GM21825 (cell line): ENCODE data around the gene B3GAT1.

ENCODE experiments used
- ATAC-seq: cut with Tn5 transposase; IDR thresholded peaks from one replicate; pipeline ENCODE4 v1.9.1; 2021; ENCODE audit warnings: mild to moderate bottlenecking, moderate library complexity; ENCODE audit not compliant: unreplicated experiment

Gene B3GAT1

DNA sequence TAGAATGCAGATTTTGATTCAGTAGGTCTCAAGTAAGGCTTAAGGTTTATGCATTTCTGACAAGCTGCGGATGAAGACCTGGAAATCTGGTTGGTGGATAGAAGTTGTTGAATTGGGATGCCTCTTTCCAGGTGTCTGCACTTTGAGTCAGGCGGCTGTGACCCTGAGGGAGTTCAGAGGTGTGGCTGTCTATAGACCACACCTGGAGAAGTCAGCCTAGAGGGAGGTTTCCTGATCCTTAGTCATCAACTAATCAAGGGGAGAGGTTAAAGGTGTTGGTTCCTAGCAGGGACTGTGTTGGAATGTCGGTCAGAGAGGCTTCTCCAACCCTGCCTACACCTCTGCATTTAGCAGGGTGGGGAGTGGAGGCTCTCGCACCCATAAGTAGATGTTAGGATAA is 72.3 kb downstream of the B3GAT1 start:
- ATAC-seq = no peak

DNA sequence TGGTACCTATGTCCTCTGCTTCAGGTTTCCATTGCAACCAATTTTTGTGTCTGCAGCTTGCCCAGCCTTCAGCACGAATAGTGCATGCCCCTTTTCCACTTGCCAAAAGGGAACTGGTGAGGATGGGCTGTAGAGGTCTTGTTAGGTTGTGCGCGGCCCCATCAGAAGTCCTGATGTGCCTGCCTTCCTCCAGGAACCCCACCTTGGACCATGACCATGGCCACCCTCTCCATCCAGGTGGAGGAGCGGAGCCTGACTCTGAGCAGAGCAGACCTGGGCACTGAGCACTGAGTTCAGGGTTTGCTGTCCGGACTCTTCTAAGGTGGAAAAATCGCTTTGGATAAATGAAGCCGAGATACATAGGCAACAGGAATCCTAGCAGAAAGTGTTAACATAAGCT is 73.4 kb downstream of the B3GAT1 start:
- ATAC-seq = no peak

DNA sequence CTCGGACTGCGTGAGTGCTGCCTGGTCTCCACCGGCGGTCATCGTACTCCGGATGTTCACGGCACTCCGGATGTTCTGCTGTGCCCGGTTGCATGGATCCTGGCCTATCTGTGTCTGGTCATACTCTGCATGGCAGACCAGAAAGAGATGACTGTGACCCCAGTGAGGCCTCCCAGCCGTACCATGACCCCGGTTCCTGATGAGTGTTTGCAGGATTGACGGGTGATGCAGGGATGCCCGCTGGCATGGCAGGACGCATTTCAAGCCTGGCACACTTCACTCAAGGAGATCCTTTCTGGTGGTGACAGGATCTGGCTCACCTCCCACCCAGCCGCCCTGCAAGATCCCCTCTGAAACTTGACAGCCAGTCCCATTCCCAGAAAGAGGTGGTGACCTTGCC is 74.0 kb downstream of the B3GAT1 start:
- no peak for ATAC-seq

DNA sequence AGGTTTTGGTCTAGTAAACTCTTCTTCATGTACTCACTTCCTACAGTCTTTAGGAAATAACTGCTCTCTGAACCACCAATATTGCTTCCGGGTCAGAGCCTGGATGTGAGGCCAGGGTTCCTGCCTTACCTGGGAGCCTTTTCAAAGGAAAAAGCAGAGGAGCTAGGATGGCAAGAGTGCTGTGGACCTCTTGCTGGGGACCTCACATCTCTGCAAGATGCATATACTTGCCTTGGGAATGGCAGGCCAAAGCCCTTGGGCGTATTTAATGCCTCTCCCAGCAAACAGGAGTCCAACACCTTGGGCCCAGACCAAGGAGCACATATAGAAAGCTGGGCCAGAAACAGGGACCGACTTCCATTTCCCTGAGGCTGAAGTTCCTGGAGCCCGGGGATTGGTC is 75.0 kb downstream of the B3GAT1 start:
- no peak for ATAC-seq

DNA sequence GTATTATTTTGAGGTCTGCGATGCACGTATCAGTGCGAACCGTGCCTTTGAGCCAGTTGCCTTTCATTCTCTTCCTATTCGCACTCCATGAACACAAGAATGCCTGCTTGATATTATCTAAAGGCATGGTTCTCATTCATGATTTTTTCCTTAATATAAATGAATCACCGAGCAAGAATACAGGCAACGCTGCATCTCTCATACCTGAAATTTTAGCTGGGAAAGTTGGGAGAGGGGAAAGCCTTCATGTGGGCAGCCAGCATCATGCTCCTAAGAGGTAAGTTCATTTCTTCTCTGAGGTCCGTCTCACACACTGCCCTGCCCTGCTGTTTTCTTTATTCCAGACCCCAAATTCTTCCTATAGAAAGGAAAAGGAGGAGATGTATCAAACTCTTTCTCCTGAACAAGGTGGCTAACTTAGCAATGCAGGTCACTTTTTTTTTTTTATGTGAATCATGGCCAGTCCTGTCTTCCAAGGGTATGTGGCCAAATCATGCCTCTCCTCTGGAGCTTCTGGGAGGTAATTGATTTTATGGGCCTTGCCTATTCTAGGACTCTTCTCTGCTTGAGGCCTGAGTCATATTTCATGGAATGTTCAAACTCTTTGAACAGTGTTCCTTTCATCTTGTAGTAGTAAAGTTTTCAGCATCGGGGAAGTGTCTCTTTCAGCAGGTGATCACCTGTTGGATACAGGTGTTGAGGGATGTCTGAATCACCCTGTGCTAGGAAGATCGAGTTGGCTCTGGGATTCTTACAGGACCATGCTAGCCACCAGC is 77.1 kb downstream of the B3GAT1 start:
- no peak for ATAC-seq

DNA sequence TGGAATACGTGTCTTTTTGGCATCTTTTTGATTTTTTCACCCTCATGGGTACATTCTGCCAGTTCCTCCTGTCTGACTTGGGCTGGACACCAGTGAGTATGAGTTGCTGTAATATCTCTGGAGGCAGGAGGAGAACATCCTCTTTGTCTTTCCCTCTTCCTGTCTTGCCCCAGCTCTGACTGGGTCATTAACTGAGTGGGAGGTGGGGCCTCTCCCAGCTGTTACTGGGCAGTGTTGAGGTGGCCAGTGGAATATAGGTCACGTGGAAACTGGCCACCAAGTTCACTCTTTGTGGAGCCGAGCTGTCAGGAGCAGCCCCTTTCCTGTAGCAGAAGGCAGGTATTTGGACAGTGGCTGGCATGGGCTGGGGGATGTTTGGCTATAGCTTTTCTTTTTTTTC is 78.1 kb downstream of the B3GAT1 start:
- no peak for ATAC-seq

DNA sequence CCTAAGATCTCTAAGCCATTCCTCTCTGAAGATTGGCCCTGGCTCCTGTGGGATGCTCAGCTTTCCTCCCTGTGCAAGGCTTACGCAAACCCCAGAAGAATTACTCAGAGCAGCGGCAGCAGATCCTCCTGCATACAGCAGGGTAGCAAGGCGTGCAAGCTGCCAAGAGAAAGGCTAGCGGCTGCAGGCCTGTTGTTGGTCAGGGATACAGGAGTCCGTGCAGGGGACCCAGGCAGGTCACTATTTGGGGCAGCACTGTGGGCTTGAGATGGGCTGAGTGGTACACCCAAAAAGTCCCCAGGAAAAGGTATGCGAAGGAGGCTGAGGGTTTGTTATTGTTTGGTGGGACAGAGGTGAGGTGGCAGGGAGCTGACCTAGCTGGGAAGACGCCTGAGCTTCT is 78.7 kb downstream of the B3GAT1 start:
- no peak for ATAC-seq

DNA sequence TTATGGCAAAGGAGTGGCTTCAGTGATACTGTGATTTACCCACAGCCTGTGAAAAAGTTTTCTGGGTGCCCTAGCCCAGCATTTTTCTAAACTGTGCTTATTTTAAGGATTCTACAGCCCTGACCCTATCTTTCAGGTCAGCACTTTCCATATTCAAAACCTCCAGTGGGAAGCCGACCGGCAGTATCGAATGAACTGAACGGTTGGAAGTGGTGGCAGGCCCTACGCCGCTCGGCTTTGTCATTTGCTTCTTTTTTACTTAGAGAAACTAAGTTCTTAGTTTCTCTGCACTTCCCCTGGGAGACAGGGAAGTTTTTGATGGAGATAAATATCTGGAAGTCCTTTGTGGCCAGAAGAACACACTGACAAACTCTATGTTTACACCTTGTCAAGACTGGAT is 79.3 kb downstream of the B3GAT1 start:
- ATAC-seq = no peak

DNA sequence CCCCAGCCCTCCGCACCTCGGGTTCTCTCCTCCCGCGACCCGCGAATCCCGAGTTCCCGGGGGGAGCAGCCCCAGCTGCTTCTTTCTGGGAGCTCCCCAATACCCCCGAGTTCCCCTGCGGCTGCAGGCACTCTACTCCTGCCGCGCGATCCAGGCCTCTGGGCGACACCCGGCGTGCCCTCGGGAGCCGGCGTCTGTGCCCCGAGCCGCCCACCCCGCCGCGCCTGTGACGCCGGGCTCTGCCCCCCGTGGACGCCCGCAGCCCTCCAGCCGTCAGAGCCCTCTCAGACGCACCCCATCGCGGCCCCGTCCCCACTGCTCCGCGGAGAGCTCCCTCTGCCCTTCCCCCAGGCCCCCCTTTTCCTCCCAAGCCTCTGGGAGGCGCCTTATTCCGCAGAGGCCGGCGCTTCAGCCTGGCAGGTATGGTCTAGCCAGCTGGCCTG is 79.8 kb downstream of the B3GAT1 start:
- ATAC-seq = peak; percentile 11

DNA sequence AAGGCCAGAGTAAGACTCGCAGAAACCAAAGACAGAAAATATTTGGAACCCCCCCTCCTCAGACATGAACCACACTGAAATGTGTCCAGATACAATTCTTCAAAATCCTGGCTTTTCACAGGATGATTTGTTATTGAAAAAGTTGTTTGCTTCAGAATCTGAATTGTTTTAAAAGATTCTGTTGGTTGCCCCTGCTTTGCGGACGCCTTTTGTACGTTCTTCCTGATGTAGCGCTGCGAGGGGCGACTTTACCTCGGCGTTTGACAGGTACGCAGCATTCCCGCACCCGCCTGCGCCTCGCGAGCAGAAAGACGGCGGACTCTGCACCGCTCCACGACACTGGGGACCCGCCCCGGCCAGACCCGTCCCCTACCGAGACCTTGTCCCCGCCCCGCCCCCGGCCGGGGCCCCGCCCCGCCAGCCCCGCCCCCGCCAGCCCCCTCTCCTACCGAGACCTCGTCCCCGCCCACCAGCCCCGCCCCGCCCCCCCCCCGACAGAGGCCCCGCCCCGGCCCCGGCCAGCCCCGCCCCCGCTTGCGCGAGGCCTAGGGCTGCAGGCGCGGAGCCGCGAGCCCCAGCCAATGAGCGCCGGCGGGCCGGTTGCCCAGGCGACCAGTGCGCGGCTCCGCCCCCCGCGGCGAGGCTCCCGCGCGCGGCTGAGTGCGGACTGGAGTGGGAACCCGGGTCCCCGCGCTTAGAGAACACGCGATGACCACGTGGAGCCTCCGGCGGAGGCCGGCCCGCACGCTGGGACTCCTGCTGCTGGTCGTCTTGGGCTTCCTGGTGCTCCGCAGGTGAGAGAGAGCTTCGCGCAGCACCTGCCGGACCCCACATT is 80.5 kb downstream of the B3GAT1 start, which contains the start of gene GLB1L2:
Gene GLB1L2, plus strand, starts transcription at position 635 of the 835 bp plus-strand sequence. Its CDS starts 74 bp downstream, at position 709.
- peak; percentile 89 for ATAC-seq

DNA sequence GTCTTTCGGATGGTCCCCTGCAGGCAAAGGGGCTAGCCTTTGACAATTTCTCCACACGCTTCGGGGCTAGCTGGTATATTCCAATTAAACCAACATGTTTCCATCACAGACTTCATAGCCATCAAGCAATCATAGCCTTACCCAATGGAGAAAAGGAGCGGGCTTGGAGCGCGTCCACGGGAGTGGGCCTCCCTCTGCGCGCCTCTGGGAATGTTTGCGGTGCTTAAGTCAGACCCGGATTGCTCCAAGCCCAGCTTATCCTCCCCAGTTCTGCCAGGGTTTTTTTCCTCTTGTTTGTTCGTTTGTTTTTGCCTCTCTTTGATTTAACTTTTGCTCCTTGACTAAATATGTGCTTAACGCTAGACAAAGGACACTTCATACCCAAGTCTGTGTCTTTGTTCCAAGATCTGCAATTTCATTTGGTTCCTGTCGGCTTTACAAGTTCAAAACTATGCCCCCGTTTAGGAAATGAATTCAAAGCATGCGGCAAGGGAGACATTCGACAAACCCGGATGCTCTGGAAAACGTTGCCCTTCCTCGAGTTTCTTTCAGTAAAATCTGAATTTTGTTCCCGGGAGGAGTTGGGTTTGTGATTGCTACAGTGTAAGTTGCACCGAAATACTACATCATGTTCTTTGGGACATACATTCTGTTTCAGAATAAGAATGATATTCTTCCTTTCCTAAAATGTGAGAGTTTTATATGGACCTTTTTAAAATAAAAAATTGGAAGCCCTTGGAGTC is 81.3 kb downstream of the B3GAT1 start:
- no peak for ATAC-seq
